Inferior parietal cortex (tissue), 1 donor: ENCODE data around the gene SYNE2.
"Not testable (repeated sequence)": the region's sequence is repeated elsewhere in the genome, so short reads cannot be mapped to it uniquely, and the experiment has no call there.

Experiments used
- DNase-seq: peaks from one replicate; pipeline ENCODE4 v3.0.0-alpha.2; 2016; ENCODE audit errors: extremely low spot score

Gene SYNE2

GRCh38 chr14:64075613-64076005, 222.8 kb downstream of the SYNE2 start:
- DNase-seq, result no peak

GRCh38 chr14:64080452-64080851, 227.6 kb downstream of the SYNE2 start:
- no peak for DNase-seq

- DNase-seq, result no peak
These were observed 228.5 kb downstream of the SYNE2 start for GRCh38 chr14:64081174-64081746.

- DNase-seq, result no peak
These were observed 230.0 kb downstream of the SYNE2 start for GRCh38 chr14:64082837-64083236.

- DNase-seq, result no peak
These were observed 235.8 kb downstream of the SYNE2 start for GRCh38 chr14:64088647-64088964.

GRCh38 chr14:64089920-64090319, 237.1 kb downstream of the SYNE2 start:
- no peak for DNase-seq

- no peak for DNase-seq
These were observed 238.4 kb downstream of the SYNE2 start for GRCh38 chr14:64091217-64091616.

GRCh38 chr14:64092338-64092737, 239.5 kb downstream of the SYNE2 start:
- DNase-seq, result no peak

GRCh38 chr14:64092940-64093339, 240.1 kb downstream of the SYNE2 start:
- no peak for DNase-seq

- no peak for DNase-seq
These were observed 242.8 kb downstream of the SYNE2 start for GRCh38 chr14:64095620-64096019.

GRCh38 chr14:64098120-64098519, 245.3 kb downstream of the SYNE2 start:
- DNase-seq, result no peak

- no peak for DNase-seq
These were observed 254.6 kb downstream of the SYNE2 start for GRCh38 chr14:64107438-64107837.

- no peak for DNase-seq
These were observed 257.2 kb downstream of the SYNE2 start for GRCh38 chr14:64109819-64110554.

- no peak for DNase-seq
These were observed 258.0 kb downstream of the SYNE2 start for GRCh38 chr14:64110802-64111201.

- no peak for DNase-seq
These were observed 260.3 kb downstream of the SYNE2 start for GRCh38 chr14:64112867-64113678.

GRCh38 chr14:64114166-64114565, 261.4 kb downstream of the SYNE2 start:
- no peak for DNase-seq

GRCh38 chr14:64114796-64115195, 262.0 kb downstream of the SYNE2 start:
- DNase-seq, result no peak

- no peak for DNase-seq
These were observed 262.6 kb downstream of the SYNE2 start for GRCh38 chr14:64115401-64115800.

GRCh38 chr14:64117671-64118402, 265.0 kb downstream of the SYNE2 start:
- no peak for DNase-seq

GRCh38 chr14:64118403-64118742, 265.6 kb downstream of the SYNE2 start:
- not testable (repeated sequence) for DNase-seq

- DNase-seq, result no peak
These were observed 266.1 kb downstream of the SYNE2 start for GRCh38 chr14:64118892-64119291.

- DNase-seq, result no peak
These were observed 266.7 kb downstream of the SYNE2 start for GRCh38 chr14:64119500-64119899.
